DOHH2 (cell line): Measurements from ENCODE around the gene SNX33.

Experiments
- EZH2phosphoT487 ChIP-seq: fragments of 200-600 bp; sonication (generic); IDR thresholded peaks from 2 replicates; pipeline ENCODE4 v1.6.1; 2017; ENCODE audit warnings: borderline replicate concordance, mild to moderate bottlenecking, antibody characterized with exemption, low read length, moderate library complexity, mixed read lengths
- TF ChIP-seq, protein P1 (sequence below): fragments of 200-600 bp; sonication (generic); IDR thresholded peaks from one replicate; pipeline ENCODE4 v1.5.1; 2014; ENCODE audit warnings: antibody characterized with exemption, mild to moderate bottlenecking, low read depth, low read length; ENCODE audit not compliant: poor library complexity, severe bottlenecking

GRCh38 chr15:75666823-75667501 lies 19.2 kb downstream of the SNX33 start:
- TF ChIP-seq, protein P1, sequence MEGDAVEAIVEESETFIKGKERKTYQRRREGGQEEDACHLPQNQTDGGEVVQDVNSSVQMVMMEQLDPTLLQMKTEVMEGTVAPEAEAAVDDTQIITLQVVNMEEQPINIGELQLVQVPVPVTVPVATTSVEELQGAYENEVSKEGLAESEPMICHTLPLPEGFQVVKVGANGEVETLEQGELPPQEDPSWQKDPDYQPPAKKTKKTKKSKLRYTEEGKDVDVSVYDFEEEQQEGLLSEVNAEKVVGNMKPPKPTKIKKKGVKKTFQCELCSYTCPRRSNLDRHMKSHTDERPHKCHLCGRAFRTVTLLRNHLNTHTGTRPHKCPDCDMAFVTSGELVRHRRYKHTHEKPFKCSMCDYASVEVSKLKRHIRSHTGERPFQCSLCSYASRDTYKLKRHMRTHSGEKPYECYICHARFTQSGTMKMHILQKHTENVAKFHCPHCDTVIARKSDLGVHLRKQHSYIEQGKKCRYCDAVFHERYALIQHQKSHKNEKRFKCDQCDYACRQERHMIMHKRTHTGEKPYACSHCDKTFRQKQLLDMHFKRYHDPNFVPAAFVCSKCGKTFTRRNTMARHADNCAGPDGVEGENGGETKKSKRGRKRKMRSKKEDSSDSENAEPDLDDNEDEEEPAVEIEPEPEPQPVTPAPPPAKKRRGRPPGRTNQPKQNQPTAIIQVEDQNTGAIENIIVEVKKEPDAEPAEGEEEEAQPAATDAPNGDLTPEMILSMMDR: no peak
- TF ChIP-seq EZH2phosphoT487: no peak
